KBM-7 (cell line): ENCODE measurements around the gene ATP6V0D1.
A peak's percentile ranks its signal among the peaks of the same experiment; 100 is the strongest.

Experiments used
- DNase-seq: peaks from one replicate; pipeline ENCODE4 v3.0.0-alpha.2; 2015
- in situ Hi-C: fragments of 300-500 bp; cut with MboI; formaldehyde crosslinking; loops from 2 replicates; pipeline ENCODE4 v1.14.3; 2020; ENCODE audit warnings: low sequenced_read_pairs, low pct_unique_long_range_greater_than_20kb, mixed read lengths

The ATP6V0D1 gene

DNA sequence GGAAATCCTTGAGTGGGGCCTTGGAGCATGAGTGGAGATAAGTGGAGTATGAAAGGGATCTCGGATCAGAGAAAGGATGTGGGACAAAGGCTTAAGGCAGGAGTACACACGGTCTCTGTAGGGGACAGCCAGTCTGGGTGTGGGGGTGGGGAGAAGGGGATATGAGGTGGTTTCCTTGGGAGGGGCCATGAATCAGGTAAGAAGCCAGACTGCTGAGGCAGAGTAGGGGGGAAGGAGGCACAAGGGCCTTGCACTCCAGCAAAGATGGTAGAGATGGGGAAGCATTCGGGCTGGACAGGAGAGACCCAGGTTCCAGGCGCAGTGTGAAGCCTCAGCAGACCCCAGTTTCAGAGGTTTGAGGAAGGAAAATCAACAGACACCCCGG lies 48.5 kb downstream of the ATP6V0D1 start:
- in situ Hi-C loops = no loop called here
- no peak for DNase-seq

DNA sequence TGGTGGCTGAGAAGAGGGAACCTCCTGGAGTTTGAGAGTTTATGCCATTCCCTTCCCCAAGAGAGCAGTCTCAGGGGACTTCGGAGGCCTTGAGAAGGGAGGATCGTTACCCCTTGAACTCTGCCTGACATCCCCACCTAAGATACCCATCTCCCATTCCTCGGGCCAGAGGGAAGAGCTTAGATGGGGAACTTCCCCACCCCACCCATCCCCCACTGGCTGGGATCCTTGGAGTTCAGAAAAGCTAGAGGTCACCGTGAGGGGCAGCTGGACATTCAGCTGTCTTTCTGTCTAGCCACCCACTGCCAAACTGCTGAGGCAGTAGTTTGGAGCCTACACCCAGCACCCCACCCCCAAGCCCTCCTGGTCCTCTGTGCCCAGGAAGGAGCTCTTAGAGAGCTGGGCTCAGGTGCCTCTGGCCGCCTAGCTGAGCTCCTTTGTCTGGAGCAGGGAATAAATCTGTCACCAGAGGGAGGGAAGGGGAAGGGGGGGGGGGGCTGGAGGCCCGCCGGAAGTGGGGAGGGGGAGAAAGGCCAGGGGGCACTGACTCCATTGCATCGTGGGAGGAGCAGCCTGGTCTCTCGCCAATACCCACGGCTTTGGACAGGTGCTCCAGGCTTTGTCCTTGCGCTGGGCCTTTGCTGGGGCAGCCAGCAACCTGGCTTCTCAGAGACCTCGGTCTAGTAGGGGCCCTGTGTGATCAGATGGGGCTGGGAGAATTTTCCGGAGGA lies 49.0 kb downstream of the ATP6V0D1 start:
- in situ Hi-C loops = no loop called here
- no peak for DNase-seq

DNA sequence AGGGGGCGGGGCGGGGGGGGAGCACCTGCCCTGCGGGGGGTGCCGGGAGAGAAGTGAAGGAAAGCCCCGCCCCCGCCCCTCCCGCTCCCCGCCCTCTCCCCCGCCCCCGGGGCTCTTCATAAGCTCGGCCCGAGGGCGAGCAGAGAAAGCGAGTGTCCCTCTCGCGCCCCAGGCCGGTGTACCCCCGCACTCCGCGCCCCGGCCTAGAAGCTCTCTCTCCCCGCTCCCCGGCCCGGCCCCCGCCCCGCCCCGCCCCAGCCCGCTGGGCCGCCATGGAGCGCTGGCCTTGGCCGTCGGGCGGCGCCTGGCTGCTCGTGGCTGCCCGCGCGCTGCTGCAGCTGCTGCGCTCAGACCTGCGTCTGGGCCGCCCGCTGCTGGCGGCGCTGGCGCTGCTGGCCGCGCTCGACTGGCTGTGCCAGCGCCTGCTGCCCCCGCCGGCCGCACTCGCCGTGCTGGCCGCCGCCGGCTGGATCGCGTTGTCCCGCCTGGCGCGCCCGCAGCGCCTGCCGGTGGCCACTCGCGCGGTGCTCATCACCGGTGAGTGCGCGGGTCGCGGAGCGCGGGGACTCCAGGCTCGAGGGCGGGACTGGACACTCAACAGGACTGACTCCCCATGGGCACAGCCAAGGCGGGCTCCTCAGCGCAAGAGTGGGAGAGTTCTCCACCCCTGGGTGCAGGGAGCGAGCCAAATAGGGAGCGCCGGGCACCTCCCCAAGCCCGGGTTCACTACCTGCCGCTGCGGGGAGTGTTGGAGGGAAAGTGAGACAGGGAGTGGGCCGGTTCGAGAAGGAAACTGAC lies 49.8 kb downstream of the ATP6V0D1 start, which contains the start of gene HSD11B2:
TSS of gene HSD11B2 (plus strand) at position 145 of the 798 bp plus-strand sequence. CDS start at position 273, 128 bp downstream.
- DNase-seq = peak; percentile 40
- in situ Hi-C loops = no loop called here

DNA sequence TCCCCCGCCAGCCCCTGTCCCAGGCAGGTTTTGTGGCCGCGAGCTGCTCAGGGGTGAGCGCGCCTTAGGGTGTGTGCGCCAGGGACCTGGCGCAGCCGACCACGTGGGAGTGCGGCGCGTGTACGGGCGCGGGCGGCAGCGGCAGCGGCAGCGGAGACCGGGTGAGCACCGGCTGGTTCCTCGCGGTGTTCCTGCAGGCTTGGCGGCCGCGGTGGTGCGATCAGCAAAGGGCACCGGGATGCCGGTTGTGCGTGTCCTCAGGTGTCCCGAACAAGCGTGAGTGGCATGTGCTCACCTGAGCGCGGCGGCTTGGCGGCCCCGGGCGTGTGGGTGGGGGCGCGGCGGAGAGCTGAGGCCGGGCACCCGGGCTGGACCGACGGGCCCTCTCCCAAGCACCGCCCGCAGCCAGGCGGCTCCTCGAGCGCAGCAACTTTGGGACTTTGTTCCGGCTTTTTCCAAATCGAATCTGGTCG lies 50.4 kb downstream of the ATP6V0D1 start:
- in situ Hi-C loops = no loop called here
- peak; percentile 50 for DNase-seq

DNA sequence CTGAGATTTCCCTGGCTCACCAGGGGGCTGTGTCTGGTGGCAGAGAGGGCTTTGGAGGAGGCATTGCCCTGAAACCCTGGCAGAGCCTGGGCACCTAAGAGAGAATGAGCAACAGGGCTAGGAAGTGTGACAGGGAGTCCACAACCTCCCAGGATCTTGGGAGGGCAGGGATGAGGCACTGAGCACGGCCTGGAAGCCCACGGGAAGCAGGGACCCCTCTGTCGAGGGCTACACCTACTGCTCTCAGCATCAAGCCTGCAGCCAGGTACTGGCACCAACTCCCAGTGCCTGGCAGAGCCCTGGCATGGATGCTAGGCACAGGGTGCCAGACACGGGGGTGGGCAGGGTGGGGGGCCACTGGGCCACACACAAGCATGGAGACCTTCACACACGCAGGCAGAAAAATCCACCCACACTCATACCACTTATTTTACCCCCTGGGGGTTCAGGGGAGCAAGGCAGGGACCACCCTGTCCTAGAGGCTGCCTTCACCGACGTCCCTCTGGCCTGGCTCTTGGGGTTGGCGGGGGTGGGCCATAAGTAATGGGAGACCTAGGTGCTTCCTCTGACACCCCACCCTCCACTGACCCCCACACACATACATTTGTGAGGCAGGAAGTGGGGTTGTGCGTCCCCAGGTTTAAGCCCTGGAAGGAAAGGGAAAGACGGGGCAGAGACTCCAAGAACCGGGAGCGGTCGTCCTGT lies 51.0 kb downstream of the ATP6V0D1 start:
- in situ Hi-C loops = no loop called here
- no peak for DNase-seq

DNA sequence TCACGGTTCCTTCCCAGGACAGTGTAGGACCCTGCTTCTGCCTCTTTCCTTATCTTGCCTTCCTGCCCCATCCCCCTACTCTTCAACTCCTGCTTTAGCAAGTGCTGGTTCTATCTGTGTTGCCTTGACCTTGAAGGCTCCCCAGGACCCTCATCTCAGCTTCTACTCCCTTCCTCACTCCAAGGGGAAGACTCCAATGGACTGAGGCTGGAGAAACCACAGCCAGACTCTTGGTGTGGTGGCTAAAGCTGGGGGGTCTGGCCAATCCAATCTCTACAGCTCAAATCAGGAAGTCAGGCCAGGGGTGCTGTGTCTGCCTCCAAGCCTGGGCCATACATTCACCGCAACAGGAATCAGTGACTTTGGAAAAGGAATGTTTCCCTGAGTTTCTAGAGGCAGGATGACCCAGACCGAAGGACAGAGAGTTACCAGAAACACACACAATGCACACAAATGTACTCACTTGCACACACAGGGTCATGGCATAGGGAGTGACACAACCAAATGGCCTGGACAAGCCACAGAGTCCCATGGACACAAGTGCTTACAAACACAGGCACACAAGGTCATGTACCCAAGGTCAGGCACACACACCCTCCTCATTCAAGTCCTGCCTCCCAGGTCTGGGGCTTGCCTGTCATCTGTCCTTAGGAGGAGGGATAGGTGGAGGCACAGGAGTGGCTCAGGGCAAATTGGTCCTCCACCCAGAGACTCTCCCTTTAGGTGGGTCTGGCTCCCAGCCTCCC lies 51.7 kb downstream of the ATP6V0D1 start:
- no peak for DNase-seq
- in situ Hi-C loops = no loop called here

DNA sequence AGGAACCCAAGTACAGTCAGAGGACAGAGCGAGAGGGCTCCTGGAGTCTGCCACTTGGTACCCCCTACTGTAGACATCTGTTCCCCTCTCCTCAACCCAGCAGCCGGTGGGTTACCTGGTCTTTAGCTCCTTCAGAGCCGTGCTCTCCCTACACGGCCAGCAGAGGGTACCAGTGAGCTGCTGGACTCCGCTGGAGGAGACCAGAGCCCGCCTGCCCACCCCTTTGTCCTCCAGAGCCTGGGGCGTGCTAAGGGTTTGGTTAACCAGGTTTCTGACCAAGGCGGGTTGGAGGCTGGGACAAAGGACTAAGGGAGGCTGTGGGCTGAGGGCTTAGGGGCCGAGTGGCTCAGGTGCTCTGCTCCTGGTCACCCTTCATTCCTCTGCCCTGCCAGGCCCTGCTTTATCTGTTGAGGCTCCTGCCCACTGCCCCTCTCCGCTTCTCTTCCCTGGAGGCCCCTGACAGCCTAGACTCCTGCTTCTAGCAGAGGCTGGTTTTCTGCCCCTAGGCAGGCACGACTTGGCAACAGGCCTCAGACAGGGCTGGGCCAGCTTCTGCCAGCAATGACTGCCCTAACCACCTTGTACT lies 52.7 kb downstream of the ATP6V0D1 start:
- in situ Hi-C loops = no loop called here
- DNase-seq = peak; percentile 68

DNA sequence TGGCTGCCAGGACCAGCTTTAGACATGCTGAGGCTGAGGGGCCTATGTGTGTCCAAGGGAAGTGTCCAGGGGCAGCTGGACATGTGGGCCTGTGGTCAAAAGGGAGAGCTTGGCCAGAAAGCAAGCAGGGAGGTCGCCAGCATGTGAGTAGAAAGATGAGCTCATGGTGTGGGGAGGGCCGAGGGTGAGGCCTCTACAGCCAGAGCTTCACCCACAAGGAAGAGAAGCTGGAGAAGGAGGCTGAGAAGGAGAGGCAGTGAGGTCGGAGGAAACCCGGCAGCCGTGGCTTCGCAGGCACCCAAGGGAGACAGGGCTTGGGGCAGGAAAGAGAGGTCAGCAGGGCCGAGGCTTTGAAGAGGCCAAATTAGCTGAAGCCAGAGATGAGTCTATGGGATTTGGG lies 54.0 kb downstream of the ATP6V0D1 start:
- DNase-seq = no peak
- in situ Hi-C loops = no loop called here

DNA sequence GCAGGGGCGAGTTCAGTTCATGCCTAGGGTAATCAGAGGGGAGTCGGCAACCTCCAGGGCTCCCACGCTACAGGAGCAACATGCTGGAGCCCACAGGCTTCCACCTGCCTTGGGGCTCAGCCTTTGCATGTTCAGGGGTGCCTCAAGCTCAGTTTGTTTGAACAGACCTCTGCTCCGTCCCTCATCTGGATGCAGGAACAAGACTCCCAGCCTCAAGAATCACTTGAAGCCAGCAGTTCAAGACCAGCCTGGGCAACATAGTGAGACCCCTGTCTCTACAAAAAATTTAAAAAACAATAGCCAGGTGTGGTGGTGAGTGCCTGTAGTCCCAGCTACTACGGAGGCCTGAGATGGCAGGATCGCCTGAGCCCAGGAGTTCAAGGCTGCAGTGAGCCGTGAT lies 54.9 kb downstream of the ATP6V0D1 start:
- in situ Hi-C loops = no loop called here
- no peak for DNase-seq

DNA sequence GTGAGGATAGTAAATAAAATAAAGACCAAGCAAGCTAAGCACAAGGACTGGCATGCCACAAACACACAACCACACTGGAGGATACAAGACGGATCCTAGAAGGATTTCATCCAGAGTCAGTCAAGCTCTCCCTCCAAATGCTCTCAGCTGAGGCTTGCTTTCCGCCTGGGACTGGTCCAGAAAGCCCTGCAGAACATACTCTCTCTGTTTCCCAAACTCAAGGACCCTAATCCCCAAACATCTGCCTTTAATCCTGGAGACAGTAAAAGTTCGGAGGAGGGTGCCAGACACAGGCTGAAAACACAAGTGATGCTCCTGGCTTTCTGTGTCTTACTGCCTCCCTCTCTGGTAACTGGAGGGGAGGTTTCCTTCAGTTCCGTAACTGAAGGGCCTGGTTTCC lies 55.4 kb downstream of the ATP6V0D1 start:
- in situ Hi-C loops = no loop called here
- DNase-seq = no peak

DNA sequence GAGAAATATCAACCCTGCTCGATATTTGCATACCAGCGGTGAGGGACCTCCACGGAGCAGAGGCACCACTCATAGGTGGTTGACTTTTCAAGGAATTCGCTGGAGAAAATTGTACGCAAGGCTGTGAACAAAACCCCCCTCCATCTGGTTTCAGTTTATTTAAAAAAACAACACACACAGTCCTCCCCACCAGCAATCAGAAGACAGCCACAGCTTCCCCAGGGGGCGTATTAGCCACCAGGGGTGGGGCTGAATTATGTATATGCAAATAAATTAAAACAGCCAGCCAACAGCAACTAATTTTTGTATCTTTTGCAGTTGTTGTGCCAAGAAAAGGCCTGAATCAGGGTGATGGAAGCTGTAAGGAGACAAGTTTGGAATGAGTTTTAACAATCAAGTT lies 55.9 kb downstream of the ATP6V0D1 start:
- no peak for DNase-seq
- in situ Hi-C loops = no loop called here

DNA sequence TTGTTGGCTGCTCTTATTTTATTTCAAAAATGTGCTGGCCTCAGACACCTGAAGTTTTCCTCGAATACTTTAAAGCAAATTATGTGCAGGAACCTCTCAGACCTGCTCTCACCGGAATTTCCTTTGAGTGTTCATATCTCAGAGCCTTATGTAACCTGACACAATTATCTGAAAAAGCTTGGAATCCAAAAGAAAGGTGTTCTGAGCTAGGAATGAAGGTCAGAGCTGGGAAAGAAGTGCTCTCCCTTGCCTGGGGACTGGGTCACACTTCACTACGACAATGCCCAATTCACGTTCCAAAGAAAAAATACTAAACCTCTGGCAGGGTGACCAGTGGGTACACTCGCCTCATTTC lies 56.7 kb downstream of the ATP6V0D1 start:
- DNase-seq = no peak
- in situ Hi-C loops = no loop called here

DNA sequence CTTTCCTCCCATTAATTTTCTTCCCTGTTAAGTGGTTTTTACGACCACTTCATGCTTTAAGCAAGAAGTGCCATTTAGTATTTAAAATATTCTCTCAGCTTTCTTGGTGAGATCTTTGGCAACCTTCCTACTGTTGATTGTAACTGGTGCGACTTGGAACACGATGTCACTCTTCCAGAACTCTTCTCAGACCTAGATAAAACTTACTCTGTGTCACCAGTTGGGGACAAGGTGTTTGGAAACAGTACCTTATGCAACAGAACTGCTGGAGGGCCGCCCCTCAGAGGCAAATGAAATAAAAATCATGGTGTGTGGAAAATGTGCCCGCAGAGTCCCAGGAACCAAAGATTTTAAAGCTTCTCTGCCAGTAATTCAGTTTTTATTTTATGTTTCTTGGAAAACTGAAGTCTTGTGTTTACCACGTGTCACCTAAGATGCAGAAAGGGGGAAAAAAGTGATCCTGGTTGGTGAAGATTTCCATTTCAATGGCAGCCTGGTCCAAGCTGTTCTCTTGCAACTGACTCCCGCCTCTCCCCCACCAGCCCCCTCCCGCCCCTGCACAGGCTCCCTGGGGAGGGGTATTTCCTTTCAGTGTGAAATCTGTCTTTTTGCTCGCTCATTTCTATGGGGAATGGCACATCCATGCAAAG lies 57.2 kb downstream of the ATP6V0D1 start:
- in situ Hi-C loops = no loop called here
- no peak for DNase-seq

DNA sequence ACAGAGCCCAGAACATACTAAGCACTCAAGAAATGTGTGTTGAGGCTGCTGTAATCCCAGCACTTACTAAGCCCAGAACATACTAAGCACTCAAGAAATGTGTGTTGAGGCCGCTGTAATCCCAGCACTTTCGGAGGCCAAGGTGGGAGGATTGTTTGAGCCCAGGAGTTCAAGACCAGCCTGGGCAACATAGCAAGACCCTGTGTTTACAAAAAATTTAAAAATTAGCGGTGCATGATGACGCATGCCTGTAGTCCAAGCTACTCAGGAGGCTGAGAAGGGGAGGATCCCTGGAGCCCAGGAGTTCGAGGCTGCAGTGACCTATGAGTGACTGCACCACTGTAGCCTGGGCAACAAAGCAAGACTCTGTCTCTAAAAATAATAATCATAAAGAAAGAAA lies 57.9 kb downstream of the ATP6V0D1 start:
- in situ Hi-C loops = no loop called here
- DNase-seq = no peak

DNA sequence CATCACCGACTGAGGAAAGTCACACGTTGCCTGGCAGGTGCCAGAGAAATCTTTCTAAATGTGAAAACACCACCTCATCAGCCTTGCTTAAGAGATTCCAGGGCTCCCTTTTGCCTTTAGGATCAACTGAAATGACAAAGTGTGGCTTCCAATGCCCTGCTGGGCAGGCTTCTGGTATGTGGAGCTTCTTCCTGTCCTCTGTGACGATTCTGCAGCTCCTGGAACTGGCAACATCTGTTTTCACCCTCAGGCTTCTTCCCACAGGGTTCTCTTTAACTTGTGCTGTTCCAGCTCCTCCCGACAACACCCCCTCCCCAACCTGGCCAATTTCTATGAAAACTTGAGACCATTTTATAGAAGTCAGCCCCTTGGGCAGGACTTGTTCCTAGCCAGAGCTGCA lies 59.9 kb downstream of the ATP6V0D1 start:
- DNase-seq = no peak
- in situ Hi-C loops = no loop called here

DNA sequence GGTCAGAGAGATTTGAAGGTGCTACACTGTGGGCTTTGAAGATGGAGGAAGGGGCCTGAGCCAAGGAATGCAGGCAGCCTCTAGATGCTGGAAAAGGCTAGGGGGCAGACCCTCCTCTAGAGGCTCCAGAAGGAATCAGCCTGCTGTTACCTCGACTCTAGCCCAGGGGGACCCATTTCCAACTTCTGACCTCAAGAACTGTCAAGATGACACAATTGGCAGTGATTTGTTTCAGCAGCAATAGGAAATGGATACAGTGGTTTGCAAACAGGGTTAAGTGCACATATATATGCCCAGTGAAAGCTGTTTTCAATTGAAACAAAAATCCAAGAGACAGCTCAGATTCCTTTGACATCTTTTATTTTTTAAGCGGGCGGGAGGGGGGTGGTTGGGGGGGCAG lies 61.0 kb downstream of the ATP6V0D1 start:
- no peak for DNase-seq
- in situ Hi-C loops = no loop called here

DNA sequence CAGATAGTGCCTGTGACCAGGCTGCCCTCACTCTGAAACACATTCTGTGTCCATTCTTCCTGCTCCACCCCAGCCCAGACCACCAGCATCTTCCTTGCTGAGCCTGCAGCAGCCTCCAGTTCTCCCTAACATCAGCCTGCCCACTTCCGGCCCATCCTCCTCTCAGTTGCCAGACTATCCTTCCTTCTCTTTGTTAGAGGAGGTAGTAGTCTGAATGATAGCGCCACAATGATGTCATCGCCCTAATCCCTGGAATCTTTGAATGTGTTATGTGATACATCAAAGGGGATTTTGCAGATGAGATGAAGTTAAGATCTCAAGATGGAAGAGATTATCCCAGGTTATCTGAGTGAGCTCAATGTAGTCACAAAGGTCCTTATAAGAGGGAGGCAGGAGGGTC lies 61.5 kb downstream of the ATP6V0D1 start:
- in situ Hi-C loops = no loop called here

DNA sequence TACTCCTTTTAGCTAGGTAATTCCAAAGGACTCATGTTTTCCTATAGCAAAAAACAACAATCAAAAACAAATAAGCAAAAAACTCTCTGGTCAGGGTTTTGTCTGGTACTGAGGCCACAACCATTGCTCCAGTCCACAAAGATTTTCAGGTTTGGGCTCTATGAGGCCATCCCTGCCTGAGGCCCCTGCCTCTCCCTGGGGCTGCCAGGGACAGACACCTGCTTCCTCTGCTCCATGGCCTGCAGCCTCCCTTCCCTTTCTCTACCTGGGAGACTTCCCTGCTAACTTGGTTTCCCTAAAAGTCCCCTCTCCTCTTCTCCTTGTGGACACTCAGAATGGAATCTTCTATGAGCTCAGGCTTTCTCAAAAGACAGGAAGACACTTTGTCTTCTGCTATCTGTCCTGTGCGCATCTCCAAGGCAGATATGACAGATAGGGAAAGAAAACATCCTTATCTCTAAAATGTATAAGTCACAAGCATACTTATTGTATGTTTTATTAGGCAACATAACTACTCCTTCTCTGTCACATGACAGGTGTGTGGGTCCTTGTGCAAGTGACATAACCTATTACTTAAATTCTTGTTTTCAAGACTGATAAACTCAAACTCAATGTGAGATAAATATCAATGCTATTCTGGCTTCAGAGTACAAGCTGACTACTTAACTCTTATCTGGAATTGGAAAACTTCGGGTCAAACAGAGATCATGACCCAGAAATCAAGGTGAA lies 63.5 kb downstream of the ATP6V0D1 start:
- no peak for DNase-seq
- in situ Hi-C loops = no loop called here

More for the DNA sequence above, 61.5 kb downstream of the ATP6V0D1 start:
- DNase-seq = no peak
